Mesenchymal stem cell (in vitro differentiated cells and primary cell): ENCODE results near the gene ZNF507.

ENCODE experiments used
- DNase-seq: peaks from one replicate; pipeline ENCODE4 v3.0.0-alpha.2; 2013
- H2AFZ ChIP-seq: one replicate; pipeline ENCODE4 v1.6.1; 2013; ENCODE audit warnings: low read depth, mild to moderate bottlenecking, control low read depth, inconsistent platforms, low read length, moderate library complexity
- H2AK5ac ChIP-seq: 2 replicates; pipeline ENCODE4 v1.6.1; 2013; ENCODE audit warnings: low read length, moderate library complexity, mild to moderate bottlenecking, inconsistent platforms; ENCODE audit not compliant: severe bottlenecking
- H2BK120ac ChIP-seq: one replicate; pipeline ENCODE4 v1.6.1; 2013; ENCODE audit warnings: low read depth, mild to moderate bottlenecking, inconsistent platforms, low read length, moderate library complexity
- H2BK12ac ChIP-seq, 2 experiments: one replicate each; pipeline ENCODE4 v1.6.1; 2013; ENCODE audit warnings: inconsistent platforms in 2 of 2, low read length in 2 of 2, mild to moderate bottlenecking in 2 of 2, moderate library complexity in 2 of 2, control low read depth in 1 of 2
- H2BK15ac ChIP-seq: one replicate; pipeline ENCODE4 v1.6.1; 2013; ENCODE audit warnings: mild to moderate bottlenecking, low read depth, inconsistent platforms; ENCODE audit not compliant: poor library complexity, severe bottlenecking
- H2BK5ac ChIP-seq: 2 replicates; pipeline ENCODE4 v1.6.1; 2013; ENCODE audit warnings: low read depth, mild to moderate bottlenecking, low read length, control low read depth, inconsistent platforms; ENCODE audit not compliant: poor library complexity, severe bottlenecking
- H3K14ac ChIP-seq, 2 experiments: one replicate each; pipeline ENCODE4 v1.6.1; 2013; ENCODE audit warnings: inconsistent platforms in 2 of 2, low read length in 2 of 2, control low read depth in 1 of 2, mild to moderate bottlenecking in 1 of 2, moderate library complexity in 1 of 2
- H3K18ac ChIP-seq, 2 experiments: one replicate each; pipeline ENCODE4 v1.6.1; 2013; ENCODE audit warnings: inconsistent platforms in 2 of 2, low read length in 2 of 2, control low read depth in 1 of 2, low read depth in 1 of 2, mild to moderate bottlenecking in 1 of 2
- H3K23ac ChIP-seq, 2 experiments: one replicate each; pipeline ENCODE4 v1.6.1; 2013; ENCODE audit warnings: inconsistent platforms in 2 of 2, low read length in 2 of 2, mild to moderate bottlenecking in 2 of 2, moderate library complexity in 2 of 2, control low read depth in 1 of 2
- H3K27ac ChIP-seq: 2 replicates; pipeline ENCODE4 v1.5.1; 2013; ENCODE audit warnings: mild to moderate bottlenecking, moderate library complexity, low read length, control low read depth, inconsistent platforms; ENCODE audit not compliant: poor library complexity, severe bottlenecking
- H3K27me3 ChIP-seq, 2 experiments: 2 replicates each; pipeline versions ENCODE4 v1.6.1 to v1.7.0; 2013; ENCODE audit warnings: low read length in 2 of 2, mild to moderate bottlenecking in 2 of 2, moderate library complexity in 2 of 2, control low read depth in 1 of 2, inconsistent platforms in 1 of 2; ENCODE audit not compliant: control insufficient read depth in 1 of 2, insufficient read depth in 1 of 2
- H3K36me3 ChIP-seq, 2 experiments: 2 replicates each; pipeline versions ENCODE4 v1.6.1 to v1.7.0; 2013; ENCODE audit warnings: low read length in 2 of 2, control low read depth in 1 of 2, inconsistent platforms in 1 of 2, low read depth in 1 of 2, mild to moderate bottlenecking in 1 of 2; ENCODE audit not compliant: insufficient read depth in 2 of 2, control insufficient read depth in 1 of 2
- H3K4ac ChIP-seq, 2 experiments: one replicate each; pipeline ENCODE4 v1.6.1; 2013; ENCODE audit warnings: inconsistent platforms in 2 of 2, low read length in 2 of 2, mild to moderate bottlenecking in 2 of 2, moderate library complexity in 2 of 2, control low read depth in 1 of 2, low read depth in 1 of 2
- H3K4me1 ChIP-seq: 2 replicates; pipeline ENCODE4 v1.6.1; 2013; ENCODE audit warnings: low read depth, low read length, control low read depth; ENCODE audit not compliant: control insufficient read depth, insufficient read depth
- H3K4me2 ChIP-seq: 2 replicates; pipeline ENCODE4 v1.6.1; 2013; ENCODE audit warnings: low read length, mild to moderate bottlenecking, inconsistent platforms; ENCODE audit not compliant: poor library complexity, severe bottlenecking
- H3K4me3 ChIP-seq, 2 experiments: 2 replicates each; pipeline versions ENCODE4 v1.5.1 to v1.7.0; 2013; ENCODE audit warnings: low read length in 2 of 2, mild to moderate bottlenecking in 2 of 2, control low read depth in 1 of 2, low read depth in 1 of 2; ENCODE audit not compliant: insufficient read depth in 1 of 2
- H3K79me1 ChIP-seq: replicated peaks from 2 replicates; pipeline ENCODE4 v1.6.1; 2013; ENCODE audit warnings: mild to moderate bottlenecking, control low read depth, low read length, inconsistent platforms; ENCODE audit not compliant: poor library complexity, severe bottlenecking
- H3K9ac ChIP-seq: 2 replicates; pipeline ENCODE4 v1.7.0; 2013; ENCODE audit warnings: mild to moderate bottlenecking, low read length, moderate library complexity
- H3K9me3 ChIP-seq: 2 replicates; pipeline ENCODE4 v1.7.0; 2013; ENCODE audit warnings: mild to moderate bottlenecking, low read length; ENCODE audit not compliant: control insufficient read depth
- H4K8ac ChIP-seq: one replicate; pipeline ENCODE4 v1.6.1; 2013; ENCODE audit warnings: inconsistent platforms, mild to moderate bottlenecking, low read length, moderate library complexity
- H4K91ac ChIP-seq: one replicate; pipeline ENCODE4 v1.6.1; 2013; ENCODE audit warnings: mild to moderate bottlenecking, low read length, inconsistent platforms
- WGBS: methylation state at CpG from one replicate; pipeline ENCODE4 v1.1.7; 2013; ENCODE audit warnings: mixed read lengths; 5-methylcytosine and 5-hydroxymethylcytosine counted together

The ZNF507 gene

DNA sequence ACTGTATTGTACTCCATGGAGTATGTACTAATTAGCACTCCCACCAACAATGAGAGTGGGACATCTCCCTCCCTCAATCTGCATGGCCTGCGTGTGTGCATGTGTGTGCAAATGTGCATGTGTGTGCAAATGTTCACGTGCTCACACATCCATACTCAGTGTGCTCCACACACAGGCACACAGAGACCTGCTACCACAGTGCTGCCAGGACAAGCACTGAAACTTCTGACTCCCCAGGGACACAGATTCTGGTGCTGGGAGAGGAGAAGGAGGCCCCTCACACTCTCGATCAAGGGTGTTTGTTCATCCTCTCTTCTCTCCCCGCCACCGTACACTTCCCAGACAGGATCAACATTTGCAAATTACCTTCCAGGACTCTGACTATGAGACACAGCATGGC, 37.8 kb upstream of the ZNF507 start:
- Histone ChIP-seq H3K14ac (peak overlapping the region in 1 of 2 experiments; percentile 5), H4K91ac (no peak overlapping the region), H2AK5ac (no peak overlapping the region), H3K23ac (no peak overlapping the region), H3K36me3 (no peaks in the 10 kb centered on the region), H3K18ac (no peak overlapping the region), H3K9ac (no peak overlapping the region), H2BK120ac (no peak overlapping the region), H3K4ac (no peak overlapping the region), H3K4me1 (no peaks in the 10 kb centered on the region), H3K4me2 (no peak overlapping the region), H2AFZ (peak overlapping the region; percentile 56), H2BK5ac (no peak overlapping the region), H2BK12ac (no peak overlapping the region), H3K4me3 (no peak overlapping the region), H3K79me1 (no peaks in the 10 kb centered on the region), H3K27me3 (peaks cover 0 to 21% of the 10 kb centered on the region in 2 experiments), H3K27ac (no peak overlapping the region), H3K9me3 (peaks cover 21% of the 10 kb centered on the region), H4K8ac (no peak overlapping the region), H2BK15ac (no peak overlapping the region)
- DNase-seq, result no peak
- 94% methylated on average over 4 of the region's 5 CpGs for WGBS

DNA sequence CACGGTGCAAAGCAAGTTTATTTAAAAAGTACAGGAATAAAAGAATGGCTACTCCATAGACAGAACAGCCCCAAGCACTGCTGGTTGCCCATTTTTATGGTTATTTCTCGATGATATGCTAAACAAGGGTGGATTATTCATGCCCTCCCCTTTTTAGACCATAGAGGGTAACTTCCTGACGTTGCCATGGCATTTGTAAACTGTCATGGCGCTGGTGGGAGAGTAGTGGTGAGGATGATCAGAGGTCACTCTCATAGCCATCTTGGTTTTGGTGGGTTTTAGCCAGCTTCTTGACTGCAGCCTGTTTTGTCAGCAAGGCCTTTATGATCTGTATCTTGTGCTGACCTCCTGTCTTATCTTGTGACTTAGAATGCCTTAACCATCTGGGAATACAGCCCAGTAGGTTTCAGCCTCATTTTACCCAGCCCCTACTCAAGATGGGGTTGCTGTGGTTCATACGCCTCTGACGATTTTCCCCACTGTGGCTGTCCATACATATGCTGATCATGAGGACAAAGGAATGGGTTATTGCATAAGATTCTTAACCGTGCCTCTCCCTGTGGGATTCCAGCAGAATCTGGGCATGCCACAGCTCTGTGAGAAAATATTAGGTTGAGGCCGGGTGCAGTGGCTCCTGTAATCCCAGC, 36.9 kb upstream of the ZNF507 start:
- Histone ChIP-seq H3K36me3 (no peaks in the 10 kb centered on the region), H3K4me3 (no peak overlapping the region), H3K18ac (no peak overlapping the region), H4K8ac (no peak overlapping the region), H3K9ac (no peak overlapping the region), H3K79me1 (no peaks in the 10 kb centered on the region), H3K4ac (no peak overlapping the region), H3K27me3 (peaks cover 0 to 27% of the 10 kb centered on the region in 2 experiments), H2BK120ac (no peak overlapping the region), H3K4me1 (no peaks in the 10 kb centered on the region), H2BK5ac (no peak overlapping the region), H3K23ac (no peak overlapping the region), H3K4me2 (no peak overlapping the region), H3K9me3 (peaks cover 12% of the 10 kb centered on the region), H2AFZ (no peak overlapping the region), H4K91ac (no peak overlapping the region), H3K14ac (no peak overlapping the region), H3K27ac (no peak overlapping the region), H2AK5ac (no peak overlapping the region), H2BK15ac (no peak overlapping the region), H2BK12ac (no peak overlapping the region)
- no peak for DNase-seq
- whole genome bisulfite sequencing, result 65% methylated on average over 8 of the region's 8 CpGs

DNA sequence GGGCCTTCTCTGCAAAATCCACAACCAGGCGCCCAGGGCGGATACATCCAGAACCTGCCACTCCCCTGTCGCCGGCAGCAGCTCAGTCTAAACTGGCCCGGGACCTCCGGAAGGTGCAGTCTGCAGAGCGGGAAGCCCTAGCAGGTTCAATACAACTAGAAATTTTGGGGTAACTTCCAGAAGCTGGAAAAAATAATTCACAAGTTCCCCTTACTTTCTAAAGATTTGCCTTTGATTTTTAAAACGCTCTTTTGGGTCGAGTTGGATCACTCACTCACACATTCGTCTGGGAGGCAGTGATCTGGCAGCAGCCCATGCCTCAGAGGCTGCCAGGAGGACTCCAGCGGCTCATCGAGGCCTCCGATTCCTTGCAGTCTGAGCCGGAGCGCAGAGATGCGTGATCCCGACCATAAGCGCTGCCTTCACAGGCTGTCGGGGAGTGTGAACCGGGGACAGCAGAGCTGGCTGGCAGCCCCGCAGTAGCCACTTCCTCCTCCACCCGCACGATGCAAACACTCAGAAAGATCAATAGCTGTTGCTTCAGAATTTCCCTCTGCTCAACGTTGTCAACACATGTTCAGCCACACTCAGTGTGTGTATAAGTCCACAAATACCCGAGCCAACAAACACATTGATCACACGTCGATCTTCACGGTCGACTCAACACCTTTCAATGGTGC, 35.6 kb upstream of the ZNF507 start:
- H4K91ac ChIP-seq, result no peak overlapping the region
- no peaks in the 10 kb centered on the region for H3K4me1 ChIP-seq
- no peak overlapping the region for H2BK12ac ChIP-seq
- H3K4ac ChIP-seq, result no peak overlapping the region
- H3K9ac ChIP-seq, result no peak overlapping the region
- no peak overlapping the region for H2AFZ ChIP-seq
- no peak overlapping the region for H2AK5ac ChIP-seq
- peaks cover 0 to 36% of the 10 kb centered on the region in 2 experiments for H3K27me3 ChIP-seq
- H2BK120ac ChIP-seq, result no peak overlapping the region
- no peak overlapping the region for H2BK15ac ChIP-seq
- no peaks in the 10 kb centered on the region for H3K9me3 ChIP-seq
- H4K8ac ChIP-seq, result no peak overlapping the region
- H2BK5ac ChIP-seq, result no peak overlapping the region
- DNase-seq, result no peak
- H3K18ac ChIP-seq, result no peak overlapping the region
- no peak overlapping the region for H3K23ac ChIP-seq
- 84% methylated on average over 29 of the region's 29 CpGs for WGBS
- no peak overlapping the region for H3K14ac ChIP-seq
- no peak overlapping the region for H3K4me2 ChIP-seq
- no peaks in the 10 kb centered on the region for H3K79me1 ChIP-seq
- no peak overlapping the region for H3K27ac ChIP-seq
- H3K4me3 ChIP-seq, result no peak overlapping the region
- H3K36me3 ChIP-seq, result no peaks in the 10 kb centered on the region

GRCh38 chr19:32311371-32311770, 34.0 kb upstream of the ZNF507 start:
- Histone ChIP-seq H3K79me1 (no peaks in the 10 kb centered on the region), H3K4me3 (no peak overlapping the region), H3K4ac (no peak overlapping the region), H2BK5ac (no peak overlapping the region), H3K23ac (no peak overlapping the region), H3K36me3 (no peaks in the 10 kb centered on the region), H2BK120ac (no peak overlapping the region), H3K27ac (no peak overlapping the region), H4K91ac (no peak overlapping the region), H3K27me3 (peaks cover 0 to 36% of the 10 kb centered on the region in 2 experiments), H3K18ac (no peak overlapping the region), H2BK15ac (no peak overlapping the region), H3K4me2 (no peak overlapping the region), H2AFZ (no peak overlapping the region), H3K4me1 (no peaks in the 10 kb centered on the region), H3K14ac (no peak overlapping the region), H2AK5ac (no peak overlapping the region), H3K9ac (no peak overlapping the region), H3K9me3 (no peaks in the 10 kb centered on the region), H2BK12ac (no peak overlapping the region), H4K8ac (no peak overlapping the region)
- no peak for DNase-seq
- WGBS, result 87% methylated on average over 10 of the region's 10 CpGs
